OCI-LY3 (cell line): ENCODE results near the gene MAGI1.

Source experiments
- CTCF ChIP-seq: fragments of 200-600, 300-600 bp; sonication (generic); IDR thresholded peaks from 2 replicates; pipeline ENCODE4 v1.5.1; 2014; ENCODE audit warnings: antibody characterized with exemption, low read length, low read depth
- EZH2phosphoT487 ChIP-seq: fragments of 200-600 bp; shearing (Covaris generic); IDR thresholded peaks from 2 replicates; pipeline ENCODE4 v1.6.1; 2018; ENCODE audit warnings: antibody characterized with exemption, mixed run types, low read depth

GRCh38 chr3:65888980-65889706 is 149.6 kb downstream of the MAGI1 start:
- TF ChIP-seq EZH2phosphoT487 (no peak), CTCF (no peak)
